Measurements from ENCODE around the gene SVOP.

The SVOP gene

DNA sequence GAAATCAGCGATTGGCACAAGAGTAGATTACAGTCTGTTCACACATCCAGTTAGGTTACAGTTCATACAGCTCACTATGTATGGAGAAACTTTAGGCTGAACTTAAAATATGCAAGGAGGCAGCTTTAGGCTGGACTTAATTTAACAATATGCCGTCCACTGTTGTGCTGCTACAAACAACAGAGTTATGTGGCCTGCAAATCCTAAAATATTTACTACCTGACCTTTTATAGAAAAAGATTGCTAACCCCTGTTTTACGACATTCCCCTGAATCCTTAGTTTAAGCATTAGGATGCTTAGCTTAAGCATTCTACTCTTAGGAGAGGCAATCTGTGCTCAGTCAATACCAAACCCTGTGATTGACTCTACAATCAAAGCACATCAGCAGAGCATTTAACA is 90.1 kb downstream of the SVOP start:
- DNase-seq (ENCODE audit: low read depth): no peak

DNA sequence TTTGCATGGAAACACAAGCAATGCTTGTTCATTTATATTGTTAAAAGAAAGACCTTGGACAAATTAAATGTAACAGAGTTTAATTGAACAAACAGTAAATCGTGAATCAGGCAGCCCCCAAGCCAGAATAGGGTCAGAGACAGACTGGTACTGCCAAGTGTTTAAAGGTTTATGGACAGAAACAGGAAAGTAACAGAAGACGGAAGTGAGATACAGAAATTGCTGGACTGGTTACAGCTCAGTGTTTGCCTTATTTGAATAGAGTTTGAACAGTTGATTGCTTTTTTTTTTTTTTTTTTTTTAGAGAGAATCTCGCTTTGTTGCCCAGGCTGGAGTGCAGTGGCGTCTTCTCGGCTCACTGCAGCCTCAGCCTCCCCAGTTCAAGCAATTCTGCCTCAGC is 90.7 kb downstream of the SVOP start:
- DNase-seq (ENCODE audit: low read depth): no peak

DNA sequence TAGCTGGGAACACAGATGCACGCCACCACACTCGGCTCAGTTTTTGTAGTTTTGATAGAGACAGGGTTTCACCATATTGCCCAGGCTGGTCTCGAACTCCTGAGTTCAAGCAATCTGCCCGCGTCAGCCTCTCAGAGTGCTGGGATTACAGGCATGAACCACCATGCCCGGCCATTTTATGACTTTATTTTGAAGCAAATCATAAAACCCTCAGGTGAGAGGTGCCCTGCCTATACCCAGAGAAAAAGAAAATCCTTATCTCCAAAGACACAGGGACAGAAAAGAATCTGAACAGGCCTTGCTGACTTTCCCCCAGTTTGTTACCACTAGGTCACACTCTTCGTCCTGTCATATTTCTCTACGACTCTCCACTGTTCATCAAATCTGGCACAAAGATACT is 92.2 kb downstream of the SVOP start:
- DNase-seq (ENCODE audit: low read depth): no peak

DNA sequence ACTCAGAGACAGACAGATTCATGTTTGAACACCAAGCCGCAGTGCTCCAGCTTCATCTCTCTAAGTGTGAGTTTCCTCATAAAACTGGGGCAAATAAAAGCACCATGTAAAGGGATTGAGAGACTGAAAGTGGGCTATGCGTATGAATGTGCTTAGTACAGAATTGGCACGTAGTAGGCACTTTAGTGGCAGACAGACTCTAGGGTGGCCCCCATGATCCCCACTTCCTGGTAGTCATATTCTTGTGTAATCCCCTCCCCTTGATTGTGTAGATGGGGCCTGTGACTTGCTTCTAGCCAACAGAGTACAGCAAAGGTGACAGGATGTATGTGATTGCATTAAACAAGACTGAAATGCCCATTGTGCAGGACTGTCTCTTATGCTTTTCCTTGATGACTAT is 98.0 kb downstream of the SVOP start:
- DNase-seq (ENCODE audit: low read depth): no peak

DNA sequence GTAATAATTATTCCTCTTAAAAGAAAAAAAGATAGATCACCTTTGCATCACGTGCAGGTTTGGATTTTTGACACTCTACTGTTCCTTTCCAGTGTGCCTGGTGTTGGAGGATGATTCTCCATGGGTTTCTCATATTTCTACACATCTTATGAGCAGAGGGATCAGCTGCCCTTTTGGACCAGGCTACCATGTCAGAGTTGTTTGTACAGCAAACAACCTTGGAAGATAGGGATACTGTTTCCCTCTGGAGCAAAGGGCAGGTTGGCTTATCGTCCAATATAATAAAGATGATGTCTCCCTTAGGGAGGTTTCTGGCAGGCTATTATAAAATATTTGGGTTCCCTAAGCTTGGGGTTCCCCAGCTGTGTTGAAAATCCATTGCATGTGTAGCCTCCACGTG is 98.9 kb downstream of the SVOP start:
- no peak for DNase-seq (ENCODE audit: low read depth)

DNA sequence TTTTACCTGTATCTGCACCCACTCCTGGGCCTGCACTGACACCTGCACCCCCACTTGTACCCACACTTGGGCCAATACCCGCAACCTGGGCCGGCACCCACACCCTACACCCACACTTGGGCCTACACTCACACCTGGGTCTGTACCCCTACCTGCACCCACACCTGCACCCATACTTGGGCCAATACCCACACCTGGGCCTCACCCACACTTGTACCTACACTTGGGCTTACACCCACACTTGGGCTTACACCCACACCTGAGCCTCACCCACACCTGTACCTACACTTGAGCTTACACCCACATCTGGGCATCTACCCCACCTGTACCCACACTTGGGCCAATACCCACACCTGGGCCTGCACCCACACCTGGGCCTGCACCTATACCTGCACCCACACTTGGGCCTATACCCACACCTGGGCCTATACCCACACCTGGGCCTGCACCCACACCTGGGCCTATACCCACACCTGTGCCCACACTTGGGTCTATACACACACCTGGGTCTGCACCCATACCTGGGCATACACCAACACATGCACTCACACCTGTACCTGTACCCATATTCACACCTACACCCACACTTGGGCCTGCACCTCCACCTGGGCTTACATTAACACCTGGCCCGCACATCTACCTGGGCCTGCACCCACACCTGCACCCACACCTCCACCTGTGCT is 101.8 kb downstream of the SVOP start:
- no peak for DNase-seq (ENCODE audit: low read depth)

DNA sequence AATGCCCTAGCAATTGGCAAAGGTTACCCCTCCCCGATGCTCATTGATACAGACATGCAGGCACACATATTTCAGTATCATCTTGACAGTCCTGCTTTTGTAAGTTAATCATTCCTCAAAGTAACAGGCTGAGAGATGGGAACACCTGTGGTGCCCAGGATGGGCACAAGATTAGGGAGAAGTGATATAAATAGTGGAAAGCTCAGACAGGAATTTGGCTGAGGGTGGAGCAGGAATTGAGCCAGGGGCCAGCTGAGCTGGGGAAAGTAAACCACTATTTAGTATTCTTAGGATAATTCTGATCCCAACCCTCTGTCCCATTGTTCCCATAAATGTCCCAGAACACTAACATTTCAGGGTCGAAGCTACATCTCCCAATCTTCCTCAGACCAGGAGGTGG is 102.7 kb downstream of the SVOP start:
- no peak for DNase-seq (ENCODE audit: low read depth)

DNA sequence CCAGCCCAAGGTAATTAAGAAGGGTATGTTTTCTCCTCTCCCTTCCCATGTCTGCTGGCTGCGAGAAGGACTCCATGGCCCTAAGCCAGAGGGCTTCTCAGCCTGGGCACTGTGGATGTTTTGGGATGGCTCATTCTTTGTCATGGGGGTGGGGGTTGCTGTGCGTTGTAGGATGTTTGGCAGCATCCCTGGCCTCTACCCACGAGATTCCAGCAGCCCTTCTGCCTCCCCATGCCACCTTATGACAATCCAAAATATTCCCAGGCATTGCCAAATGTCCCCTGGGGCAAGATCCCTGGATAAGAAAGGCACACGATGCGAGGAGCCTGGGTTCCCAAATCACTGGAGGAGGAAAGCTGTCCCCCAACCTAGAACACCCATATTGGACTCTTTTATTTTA is 104.5 kb downstream of the SVOP start:
- no peak for DNase-seq (ENCODE audit: low read depth)

DNA sequence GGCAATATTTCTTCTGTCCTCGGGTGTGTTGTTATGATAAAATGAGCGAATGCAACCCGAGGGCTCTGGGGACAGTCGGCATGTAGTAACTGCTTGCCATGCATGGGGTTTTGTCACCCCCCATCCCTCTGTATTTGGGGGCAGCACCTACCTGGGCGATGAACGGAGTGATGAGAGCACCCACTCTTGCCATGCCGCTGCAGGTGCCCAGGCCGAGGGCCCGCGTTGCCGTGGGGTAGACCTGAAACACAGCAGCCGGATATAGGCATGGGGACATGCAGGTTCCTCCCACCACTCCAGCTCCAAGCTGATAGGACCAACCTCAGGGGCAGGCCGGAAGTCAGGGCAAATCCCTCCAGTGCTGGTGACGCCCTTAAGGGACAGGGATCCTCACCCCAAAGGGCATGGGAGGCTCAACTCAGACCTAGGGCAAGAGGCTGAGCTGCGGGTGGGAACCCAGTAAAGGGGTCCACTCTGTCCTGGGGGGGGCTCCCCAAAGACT is 105.2 kb downstream of the SVOP start:
- no peak for DNase-seq (ENCODE audit: low read depth)

DNA sequence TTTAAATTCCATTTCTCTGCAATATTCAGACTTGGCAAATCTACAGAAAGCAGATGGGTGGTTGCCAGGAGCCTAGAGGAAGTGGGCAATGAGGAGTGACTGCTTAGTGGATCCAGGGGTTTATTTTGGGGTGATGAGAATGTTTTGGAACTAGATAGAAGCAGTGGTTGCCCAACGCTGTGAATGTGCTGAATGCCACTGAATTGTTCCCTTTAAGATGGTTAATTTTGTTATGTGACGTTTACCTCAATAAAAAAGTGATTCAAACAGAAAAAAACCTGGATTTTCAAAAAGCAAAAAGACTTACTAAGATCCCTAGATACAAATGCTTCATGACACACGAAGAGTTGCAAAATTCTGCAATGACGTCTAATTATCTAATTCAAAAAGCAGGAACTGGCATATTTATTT is 106.7 kb downstream of the SVOP start:
- no peak for DNase-seq (ENCODE audit: low read depth)

DNA sequence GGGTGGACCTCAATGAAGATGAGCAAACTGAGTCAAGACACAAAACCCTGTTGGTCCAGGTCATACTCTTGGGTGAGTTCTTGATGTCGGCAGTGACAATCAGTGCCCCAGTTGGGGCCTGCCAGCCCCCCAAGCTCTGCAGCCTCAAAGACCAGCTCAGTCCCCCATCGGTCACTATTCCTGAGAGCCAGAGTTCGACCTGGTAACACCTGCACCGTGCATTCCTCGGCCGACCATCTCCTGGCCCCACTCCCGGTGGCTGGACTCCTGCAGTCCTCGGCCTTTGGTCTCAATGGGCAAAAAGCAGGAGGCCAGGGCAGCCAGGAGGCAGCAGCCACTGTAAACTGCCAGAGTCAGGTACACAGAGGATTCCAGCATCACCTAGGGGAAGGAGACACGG is 108.5 kb downstream of the SVOP start:
- no peak for DNase-seq (ENCODE audit: low read depth)

DNA sequence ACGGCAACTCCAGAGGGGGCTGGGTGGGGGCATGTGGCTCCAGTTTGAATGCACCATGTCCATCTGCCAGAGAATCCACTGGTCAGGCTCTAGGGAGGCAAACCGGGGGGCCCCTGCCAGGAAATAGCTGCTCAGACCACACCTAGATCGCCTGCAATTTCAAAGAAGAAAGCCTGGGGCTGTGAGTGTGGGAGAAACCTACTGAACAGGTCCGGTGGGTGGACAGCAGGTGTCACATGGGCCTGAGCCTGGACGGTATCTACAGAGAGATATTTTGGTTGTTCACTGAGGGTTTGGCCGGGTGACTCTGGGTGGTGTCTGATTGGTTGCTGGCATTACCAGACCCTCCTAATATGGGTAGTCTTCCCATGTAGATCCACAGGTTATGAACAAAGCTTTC is 109.0 kb downstream of the SVOP start:
- no peak for DNase-seq (ENCODE audit: low read depth)

DNA sequence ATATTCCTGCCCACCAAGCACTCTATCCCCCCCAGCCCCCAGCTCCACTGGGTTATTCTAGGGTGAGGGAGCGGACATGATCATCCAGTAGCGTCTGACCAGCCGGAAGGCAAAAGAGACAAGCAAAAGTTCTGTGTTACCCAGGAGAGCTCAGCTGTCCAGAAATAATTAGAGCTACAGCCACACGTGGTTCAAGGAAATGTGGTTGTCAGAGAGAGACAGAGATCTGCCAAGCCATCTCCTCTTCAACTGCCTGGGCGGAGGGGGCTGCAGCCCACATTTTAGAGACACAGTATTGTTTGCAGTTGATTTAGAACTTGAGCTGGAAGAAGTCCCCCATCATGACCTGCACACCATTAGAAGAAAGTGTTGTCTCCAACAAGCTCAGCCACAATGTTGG is 110.5 kb downstream of the SVOP start:
- DNase-seq (ENCODE audit: low read depth): no peak

DNA sequence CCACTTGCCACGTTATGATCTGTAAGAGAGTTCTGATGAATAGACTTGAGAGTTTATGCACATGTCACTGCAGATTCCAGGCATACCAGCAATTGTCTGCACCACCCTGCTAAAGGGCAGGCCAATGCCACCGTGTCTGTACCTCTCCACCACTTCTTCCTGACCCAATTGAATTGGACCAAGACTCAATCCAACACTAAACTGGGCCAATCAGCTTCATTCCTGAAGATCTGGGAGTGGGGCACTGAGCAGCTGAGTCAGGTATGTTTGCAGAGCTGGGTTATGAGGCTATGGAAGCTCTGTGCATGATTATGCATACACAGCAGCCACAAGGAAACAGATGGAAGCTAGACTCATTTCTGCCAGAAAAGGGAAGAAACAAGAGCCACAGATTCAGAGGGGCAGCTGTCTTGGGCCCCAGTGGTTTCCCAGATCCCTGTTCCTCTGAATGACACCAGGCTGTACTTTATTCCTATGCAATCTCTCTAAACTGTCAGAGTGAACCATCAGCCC is 113.0 kb downstream of the SVOP start:
- no peak for DNase-seq (ENCODE audit: low read depth)

DNA sequence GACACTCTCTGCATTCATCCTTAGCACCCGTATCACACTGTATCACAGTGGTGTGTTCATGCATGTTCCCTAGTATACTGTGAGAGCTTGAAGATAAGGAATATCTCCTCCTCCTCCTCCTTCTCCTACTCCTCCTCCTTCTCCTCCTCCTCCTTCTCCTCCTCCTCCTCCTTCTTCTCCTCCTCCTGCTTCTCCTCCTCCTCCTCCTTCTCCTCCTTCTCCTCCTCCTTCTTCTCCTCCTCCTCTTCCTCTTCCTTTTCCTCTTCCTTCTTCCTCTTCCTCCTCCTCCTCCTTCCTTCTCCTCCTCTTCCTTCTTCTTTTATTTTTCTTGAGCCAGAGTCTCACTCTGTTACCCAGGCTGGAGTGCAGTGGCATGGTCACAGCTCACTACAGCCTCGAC is 113.9 kb downstream of the SVOP start:
- DNase-seq (ENCODE audit: low read depth): no peak

DNA sequence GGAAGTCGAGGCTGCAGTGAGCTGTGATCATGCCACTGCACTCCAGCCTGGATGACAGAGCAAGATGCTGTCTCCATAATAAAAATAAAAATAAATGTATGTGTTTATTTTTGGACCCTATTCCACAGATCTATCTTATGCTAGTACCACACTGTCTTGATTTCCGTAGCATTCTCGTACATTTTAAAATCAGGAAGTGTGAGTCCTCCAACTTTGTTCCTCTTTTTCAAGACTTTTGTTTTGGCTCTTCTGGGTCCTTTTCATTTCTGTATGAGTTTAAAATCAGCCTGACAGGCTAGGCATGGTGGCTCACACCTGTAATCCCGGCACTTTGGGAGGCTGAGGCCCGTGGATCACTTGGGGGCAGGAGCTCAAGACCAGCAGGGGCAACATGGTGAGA is 115.1 kb downstream of the SVOP start:
- no peak for DNase-seq (ENCODE audit: low read depth)

DNA sequence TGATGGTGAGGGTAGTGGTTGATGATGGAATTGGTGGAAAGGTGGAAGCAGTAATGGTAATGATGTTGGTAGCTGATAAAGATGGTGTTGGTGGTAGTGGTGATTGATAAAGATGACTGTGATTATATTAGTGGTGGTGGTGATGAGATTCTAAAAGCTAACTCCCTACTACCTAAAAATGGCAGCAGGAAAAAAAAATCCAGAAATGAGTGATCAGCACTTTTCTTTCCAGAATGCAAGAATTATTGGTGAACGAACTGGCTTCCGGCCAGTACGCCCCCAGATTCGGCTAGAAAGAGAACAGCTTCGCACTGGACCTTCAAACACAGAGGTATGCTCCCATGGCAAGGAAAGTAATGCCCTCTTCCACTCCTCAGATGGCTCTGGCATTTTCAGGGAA is 121.7 kb downstream of the SVOP start:
- DNase-seq (ENCODE audit: low read depth): no peak

DNA sequence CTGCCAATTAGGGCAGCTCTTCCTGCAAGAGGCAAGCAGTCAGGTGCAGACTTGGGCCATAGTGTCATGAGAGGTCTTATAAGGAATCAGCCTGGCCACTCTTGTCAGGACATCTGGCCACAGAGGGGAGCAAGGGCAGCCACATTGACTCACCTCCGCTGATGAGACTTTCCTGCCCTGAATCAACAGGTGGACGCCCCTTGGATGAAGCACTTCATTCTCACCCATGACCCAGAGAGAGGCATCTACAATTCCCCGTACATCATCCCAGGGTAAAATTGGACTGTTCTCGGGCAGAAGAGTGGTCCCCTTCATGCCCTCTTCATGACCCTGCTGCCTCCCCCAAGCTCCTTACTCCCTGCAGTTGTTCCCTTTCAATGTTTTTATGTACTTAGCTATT is 124.1 kb downstream of the SVOP start:
- no peak for DNase-seq (ENCODE audit: low read depth)

DNA sequence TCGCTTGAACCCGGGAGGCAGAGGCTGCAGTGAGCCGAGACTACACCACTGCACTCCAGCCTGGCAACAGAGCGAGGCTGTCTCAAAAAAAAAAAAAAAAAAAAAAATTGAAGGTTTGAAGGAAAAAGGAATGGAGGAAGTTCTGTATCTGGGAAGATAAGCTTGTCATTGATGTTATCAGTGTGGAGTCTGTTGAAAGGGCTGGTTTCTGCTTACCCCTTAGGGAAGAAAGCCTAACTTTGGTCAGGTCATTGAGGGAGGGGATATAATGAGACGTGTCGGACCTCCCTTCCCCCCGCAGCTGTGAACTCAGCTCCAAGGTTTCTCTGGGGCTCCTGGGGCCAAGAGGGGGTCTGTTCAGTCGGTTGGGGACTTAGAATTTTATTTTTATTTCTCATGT is 124.5 kb downstream of the SVOP start:
- no peak for DNase-seq (ENCODE audit: low read depth)

DNA sequence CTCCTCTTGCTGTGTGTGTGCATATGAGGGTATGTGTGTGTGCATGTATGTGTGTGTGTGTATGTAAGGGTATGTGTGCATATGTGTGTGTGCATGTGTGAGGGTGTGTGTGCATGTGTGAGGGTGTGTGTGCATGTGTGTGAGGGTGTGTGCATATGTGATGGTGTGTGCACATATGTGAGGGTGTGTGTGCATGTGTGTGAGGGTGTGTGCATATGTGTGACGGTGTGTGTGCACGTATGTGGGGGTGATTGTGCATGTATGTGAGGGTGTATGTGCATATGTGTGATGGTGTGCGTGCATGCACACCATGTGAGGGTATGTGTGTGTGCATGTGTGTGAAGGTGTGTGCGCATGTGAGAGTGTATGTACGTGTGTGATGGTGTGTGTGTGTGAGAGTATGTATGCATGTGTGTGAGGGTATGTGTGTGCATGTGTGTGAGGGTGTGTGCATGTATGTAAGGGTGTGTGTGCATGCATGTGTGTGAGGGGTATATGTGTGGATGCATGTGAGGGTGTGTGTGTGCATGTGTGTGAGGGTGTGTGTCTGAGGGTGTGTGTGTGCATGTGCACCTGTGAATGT is 125.6 kb downstream of the SVOP start:
- no peak for DNase-seq (ENCODE audit: low read depth)

DNA sequence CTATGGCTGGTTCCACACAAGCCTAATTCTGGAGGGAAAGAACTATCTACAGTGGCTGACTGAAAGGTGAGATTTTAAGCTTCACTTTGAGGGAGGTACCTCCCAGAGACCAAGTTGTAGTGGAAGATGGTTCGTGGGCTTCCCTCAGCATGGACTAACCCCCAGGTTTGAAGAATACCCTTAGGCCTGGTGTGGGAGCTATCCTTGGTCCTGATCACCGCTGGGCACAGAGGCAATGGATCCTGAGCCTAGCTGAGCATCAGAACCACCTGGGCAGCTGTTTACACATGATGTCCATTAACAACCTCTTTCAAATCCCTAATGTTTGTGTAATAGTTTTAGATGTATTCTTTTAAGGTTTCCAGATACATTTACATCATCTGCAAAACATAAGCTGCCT is 130.7 kb downstream of the SVOP start:
- DNase-seq (ENCODE audit: low read depth): no peak

DNA sequence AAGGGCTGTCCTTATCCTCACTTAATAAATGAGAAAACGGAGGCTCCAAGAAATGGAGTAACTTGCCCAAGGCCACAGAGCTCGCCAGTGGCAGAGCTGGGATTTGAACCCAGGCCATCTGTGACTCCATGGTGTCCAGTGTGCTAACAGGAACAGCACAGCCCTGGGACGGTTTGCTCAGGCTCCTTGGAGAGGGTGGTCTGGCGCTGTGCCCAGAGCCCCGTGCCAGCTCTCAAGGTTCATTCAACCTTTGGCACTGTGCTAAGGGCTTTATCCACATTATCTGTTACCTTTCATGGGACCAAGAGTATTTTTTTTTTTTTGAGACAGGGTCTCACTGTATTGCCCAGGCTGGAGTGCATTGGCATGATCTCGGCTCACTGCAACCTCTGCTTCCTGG is 132.8 kb downstream of the SVOP start:
- no peak for DNase-seq (ENCODE audit: low read depth)

DNA sequence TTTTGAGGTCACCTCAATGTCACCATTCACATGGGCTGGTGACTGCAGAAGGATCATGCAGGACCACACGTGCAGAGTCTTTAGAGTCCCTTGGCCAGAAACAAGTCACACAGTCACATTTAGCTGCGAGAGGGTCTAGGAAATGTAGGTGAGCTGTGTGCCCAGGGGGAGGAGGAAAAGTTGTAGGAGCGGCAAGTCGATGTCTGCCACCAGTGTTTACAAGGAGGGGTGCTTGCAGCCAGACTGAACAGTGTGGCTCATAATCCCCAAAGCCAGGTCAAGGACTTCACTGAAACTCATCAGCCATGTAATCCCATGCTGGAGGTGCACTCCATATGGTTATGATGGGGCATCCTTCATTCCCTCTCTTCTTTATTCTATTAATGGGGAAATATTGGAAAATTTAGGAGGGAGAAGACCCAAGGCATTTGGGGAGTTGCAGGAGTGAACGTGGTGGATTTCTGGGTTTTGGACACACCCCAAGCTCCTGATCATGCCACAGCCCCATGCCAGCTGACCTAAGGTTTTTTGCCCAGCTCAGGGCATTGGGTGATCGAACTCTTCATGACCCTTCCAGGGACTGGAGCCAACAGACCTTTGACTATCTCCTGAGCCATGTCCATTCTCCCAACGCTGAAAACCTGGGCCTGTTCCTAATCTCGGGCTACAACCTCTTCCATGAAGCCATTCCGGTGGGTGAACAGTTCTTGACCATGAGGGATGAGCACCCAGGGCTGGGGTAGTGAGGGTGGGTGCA is 133.8 kb downstream of the SVOP start:
- DNase-seq (ENCODE audit: low read depth): no peak
